Activated CD4-positive, alpha-beta T cell treated with anti-CD3 and anti-CD28 coated beads for 4 hours (primary cell): Measurements from ENCODE around the gene TMEM45A.
"Not testable (repeated sequence)": the region's sequence is repeated elsewhere in the genome, so short reads cannot be mapped to it uniquely, and the experiment has no call there.

Experiments
- DNase-seq, 2 donors: peaks; one replicate each; pipeline ENCODE4 v3.0.0-alpha.2; 2020

The TMEM45A gene

DNA sequence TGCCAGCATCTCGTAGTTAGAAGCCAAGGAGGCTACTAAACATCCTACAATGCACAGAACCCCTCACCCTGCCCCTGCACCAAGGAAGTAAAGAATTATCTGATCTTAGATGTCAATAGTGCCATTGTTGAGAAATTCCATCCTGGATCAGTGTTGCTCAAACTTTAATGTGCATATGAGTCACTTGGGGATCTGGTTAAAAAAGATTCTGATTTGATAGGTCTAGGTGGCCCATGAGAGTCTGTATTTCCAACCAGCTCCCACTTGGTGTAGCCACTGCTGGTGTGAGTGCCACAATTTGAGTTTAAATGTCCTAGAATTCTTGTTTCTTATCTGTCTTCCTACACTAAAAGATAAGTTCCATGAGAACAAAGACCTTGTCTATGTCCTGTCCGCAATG, 43.7 kb downstream of the TMEM45A start:
- DNase-seq, result no peak

DNA sequence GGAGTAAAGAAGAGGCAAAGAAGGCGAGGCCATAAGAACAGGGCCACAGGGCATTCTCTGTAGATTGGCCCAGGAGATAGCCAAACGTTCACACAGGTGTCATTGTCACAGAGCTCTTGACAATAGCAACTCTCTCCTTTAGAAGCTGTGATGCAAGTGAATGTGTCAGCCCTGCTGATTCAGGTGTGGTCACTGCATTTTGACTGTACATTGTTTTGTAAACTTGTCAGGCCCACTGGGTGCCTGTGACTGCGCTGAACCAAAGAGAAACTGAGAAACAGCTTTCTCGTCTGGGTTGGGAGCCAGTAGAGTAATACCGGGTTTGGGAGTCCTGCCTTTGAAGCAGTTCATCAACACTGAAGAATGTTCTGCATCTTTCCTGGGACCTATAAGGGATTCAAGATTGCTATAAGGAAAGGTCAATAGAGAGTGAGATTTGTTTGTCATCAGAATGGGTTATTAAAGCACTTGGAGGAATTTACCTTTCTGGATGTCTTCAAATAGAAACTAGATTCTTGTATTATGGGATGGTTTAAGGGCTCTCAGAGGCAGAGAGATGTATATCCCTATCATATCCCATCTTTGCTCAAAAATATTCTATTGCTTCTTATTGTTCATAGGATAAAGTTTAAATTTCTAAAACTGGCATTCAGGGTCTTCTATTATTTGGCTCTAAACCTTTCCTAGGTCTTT, 45.4 kb downstream of the TMEM45A start:
- DNase-seq, result no peak

DNA sequence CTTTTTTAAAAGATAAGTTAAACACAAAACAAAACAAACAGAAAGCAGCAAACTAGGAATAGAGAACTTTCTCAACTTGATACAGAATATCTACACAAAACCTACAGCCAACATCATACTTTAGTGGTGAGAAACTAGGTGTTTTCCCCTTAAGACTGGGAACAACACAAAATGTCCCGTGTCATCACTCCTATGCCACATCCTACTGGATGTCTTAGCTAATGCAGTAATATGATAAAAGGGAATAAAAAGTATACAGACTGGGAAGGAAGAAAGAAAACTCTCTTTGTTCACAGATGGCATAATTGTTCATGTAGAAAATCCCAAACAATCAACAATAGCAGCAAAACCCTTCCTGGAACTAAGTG, 45.9 kb downstream of the TMEM45A start:
- no peak for DNase-seq

DNA sequence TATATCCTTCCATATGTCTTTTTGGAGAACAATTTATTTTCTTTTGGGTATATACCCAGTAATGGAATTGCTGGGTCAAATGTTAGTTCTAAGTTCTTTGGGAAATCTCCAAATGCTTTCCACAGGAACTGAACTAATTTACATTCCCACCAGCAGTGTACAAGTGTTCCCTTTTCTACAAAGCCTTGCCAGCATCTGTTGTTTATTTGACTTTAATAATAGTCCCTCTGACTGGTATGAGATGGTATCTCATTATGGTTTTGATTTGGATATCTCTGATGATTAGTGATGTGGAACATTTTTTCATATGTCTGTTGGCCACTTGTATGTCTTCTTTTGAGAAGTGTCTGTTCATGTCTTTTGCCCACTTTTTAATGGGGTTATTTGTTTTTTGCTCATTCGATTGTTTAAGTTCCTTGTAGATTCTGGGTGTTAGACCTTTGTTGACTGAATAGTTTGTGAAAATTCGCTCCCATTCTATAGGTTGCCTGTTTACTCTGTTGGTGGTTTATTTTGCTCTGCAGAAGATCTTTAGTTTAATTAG, 48.4 kb downstream of the TMEM45A start:
- DNase-seq, result no peak

DNA sequence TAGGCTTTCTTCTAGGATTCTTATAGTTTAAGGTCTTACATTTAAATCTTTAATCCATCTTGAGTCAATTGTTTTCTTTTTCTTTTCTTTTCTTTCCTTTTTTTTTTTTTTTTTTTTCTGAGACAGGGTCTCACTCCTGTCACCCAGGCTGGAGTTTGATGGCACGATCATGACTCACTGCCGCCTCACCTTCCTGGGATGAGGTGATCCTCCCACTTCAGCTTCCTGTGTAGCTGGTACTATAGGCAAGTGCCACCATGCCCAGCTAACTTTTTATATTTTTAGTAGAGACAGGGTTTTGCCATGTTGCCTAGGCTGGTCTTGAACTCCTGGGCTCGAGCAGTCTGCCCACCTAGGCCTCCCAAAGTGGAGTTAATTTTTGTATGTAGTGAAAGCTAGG, 49.0 kb downstream of the TMEM45A start:
- DNase-seq, result not testable (repeated sequence)

DNA sequence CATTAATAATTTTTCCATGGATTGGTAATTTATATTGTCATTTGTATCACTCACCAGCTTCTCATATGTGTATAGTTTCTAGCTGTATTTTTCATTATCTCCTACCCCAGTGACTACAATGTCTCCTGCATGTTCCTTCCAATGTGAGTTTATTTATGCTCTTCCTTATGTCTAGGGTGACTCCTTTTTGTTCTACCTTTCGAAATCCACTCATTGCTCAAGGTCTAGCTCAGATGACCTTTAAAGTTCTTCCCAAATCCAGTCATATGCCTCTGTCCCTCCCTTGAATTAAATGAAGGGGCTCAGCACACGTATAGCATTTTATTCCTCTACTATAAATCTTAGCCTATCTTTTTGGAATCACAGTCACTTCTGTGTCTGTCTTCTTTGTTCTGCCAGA, 53.0 kb downstream of the TMEM45A start:
- no peak for DNase-seq

DNA sequence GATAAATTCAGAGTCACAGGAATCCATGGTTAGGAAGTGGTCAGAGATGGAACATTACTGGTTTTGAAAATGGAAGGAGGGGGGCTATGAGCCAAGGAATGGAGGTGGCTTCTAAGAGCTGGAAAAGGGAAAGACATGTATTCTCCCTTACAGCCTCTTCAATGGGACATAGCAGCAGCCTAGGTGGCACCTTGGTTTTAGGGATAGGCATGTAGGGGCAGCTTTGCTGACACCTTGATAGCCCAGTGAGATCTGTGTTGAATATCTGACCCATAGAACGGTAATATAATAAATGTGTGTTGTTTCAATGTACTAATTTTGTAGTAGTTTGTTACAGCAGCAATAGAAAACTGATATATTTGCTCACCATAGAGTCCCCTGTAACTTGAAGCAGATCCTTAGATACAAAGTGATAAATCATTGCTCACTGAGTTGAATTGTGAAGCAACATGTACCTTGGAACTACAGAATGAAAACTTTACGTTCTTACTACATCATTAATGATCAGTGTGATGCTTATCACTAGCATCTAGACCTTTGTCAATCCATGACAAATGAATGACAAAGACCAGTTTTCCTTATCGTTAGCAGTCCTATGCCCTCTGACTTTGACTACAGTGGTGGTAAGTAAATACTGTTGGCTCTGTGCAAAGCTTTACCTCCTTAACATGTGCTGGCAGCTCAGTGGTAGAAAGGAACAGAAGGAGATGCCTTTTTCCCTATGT, 53.8 kb downstream of the TMEM45A start:
- no peak for DNase-seq

DNA sequence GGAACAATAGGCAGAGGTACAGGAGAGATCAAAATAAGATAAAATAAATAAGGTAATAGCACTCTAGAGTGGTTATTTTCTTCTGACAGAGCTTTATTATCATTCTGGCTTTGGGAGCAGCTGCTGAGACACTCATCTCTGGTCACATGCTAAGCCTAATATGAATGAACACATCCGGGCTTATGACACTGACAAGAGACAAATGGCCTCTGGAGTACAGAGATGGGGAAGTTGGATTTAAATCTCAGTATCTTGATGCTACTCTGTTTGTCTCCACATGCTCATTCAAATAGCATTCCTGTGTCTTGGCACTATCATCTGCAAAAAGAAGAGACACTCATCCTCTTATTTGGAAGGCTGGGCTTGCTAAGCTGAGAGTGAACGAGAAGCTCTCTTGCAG, 55.6 kb downstream of the TMEM45A start:
- no peak for DNase-seq

DNA sequence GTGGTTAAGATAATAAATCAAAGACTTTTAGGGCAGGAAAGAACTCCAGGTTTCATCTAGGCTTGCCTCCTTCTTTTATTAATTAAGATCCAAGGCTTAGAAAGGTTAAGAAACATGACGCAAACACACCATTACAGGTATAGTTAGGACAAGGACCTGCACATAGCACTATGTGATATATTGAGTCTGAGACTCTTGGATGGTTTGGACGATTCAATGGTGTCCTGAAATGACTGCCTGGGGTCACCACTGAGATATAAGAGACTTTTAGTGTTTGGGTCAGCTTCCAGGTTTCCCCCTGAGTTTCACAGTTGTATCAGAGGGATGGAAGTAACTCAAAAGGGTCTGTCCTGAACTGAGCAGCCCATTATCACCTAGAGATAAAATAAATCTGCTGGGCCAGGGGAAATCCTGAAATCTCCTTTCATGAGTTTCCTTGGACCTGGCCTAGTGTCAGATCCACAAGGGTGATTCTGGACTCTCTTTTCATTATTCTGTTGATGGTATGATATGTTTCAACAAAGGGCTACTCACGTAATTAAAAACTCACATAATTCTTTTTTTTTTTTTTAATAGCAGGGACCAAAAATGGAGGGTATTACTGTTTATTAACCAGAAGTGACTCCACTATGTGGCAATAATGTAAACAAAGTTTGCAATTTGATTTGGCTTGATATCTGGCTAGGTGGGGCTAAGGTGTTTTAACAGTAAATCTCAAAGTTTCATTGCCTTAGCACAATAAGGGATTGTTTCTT, 61.4 kb downstream of the TMEM45A start:
- no peak for DNase-seq

DNA sequence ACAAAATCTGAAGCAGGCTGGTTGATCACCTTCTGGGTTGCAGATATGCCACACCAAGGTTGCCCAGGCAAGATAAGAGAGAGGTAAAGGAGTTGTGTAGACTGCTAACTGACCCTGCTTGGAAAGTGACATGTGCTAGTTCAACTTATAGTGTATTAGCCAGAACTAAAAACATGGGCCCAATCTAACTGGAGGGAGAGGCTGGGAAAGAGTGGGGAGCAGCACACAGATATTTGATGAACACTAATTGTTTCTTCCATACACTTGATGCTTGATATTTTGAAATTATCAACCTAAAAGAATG, 61.9 kb downstream of the TMEM45A start:
- no peak for DNase-seq

DNA sequence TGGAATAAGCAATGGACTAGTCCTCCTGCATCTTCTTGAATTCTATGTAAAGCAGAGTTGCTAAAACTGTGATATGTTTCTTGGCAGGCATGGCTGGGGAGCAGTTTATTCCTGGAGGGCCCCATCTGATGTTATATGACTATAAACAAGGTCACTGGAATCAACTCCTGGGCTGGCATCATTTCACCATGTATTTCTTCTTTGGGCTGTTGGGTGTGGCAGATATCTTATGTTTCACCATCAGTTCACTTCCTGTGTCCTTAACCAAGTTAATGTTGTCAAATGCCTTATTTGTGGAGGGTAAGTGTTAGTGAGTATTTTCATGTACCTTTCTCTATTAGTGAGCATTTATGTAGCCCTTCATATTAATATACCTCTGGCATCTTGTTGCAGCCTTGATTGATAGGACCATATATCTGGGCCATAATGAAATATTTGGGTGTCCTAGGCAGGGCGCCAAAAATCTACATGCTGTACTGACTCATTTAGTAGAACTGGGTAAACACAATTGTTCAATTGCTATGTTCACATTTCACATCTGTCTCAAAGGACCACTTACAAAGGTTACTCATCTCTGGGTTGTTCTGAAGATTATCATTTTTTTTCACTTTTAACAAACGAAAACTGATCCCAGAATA, 64.4 kb downstream of the TMEM45A start:
- DNase-seq, result no peak

DNA sequence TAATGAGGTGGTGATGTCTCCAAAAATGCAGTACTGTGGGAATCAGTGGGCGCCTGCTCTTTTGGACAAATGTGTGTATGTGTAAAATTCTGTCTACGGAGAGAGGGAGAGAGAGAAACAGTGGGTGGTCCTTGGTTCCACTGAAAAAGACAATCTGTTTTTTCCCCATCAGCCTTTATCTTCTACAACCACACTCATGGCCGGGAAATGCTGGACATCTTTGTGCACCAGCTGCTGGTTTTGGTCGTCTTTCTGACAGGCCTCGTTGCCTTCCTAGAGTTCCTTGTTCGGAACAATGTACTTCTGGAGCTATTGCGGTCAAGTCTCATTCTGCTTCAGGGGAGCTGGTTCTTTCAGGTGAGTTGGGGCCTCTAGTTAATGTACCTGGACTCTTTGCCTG, 65.8 kb downstream of the TMEM45A start:
- DNase-seq, result no peak

DNA sequence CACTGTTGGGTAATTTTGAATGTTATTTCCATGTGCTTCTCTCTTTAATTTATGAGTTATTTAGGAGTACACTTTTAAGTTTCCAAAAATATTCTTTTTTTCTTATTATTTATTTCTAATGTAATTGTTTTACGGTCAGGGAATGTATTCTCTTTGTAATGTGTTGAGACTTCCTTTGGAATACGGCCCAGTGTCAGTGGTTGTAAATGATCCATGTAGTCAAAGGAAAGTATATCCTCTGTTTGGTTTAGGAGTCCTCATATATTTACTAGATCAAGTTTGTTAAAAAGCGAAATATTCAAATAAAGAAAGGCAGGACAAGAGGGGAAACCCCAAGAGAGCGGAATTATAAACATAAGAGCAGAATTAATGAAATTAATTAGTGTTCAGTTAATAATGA, 68.0 kb downstream of the TMEM45A start:
- no peak for DNase-seq

DNA sequence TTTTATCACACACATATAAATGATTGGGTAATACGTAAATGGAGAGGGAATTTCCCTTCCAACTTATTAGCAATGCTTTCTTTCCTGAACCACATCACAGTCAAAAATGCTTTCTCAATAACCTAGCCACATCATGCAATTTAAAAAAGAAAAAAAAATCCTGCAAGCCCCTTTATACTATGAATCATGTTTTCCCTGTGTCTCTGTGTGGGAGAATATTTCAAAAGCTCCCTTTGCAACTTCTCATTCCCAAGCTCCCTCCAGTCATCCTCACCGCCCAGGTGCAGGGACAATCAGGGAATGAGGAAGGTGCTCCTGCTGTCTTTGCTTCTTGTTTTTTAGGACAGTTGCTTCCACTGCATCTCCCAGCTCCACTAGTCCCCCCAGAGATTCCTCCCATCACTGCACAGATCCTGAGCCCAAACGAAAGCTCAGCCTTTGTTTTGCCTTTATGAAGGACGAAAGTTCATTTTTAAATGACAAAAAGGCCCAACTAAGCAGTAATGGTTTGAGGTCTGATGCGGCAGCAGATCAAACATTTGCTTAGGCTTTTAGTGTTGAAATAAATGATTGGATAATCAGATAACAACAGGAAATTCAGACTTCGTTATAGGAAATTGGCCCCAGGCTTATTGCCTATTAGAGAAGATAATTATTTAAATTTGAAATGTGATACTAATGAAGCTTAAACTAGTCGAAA, 69.2 kb downstream of the TMEM45A start:
- DNase-seq, result no peak

DNA sequence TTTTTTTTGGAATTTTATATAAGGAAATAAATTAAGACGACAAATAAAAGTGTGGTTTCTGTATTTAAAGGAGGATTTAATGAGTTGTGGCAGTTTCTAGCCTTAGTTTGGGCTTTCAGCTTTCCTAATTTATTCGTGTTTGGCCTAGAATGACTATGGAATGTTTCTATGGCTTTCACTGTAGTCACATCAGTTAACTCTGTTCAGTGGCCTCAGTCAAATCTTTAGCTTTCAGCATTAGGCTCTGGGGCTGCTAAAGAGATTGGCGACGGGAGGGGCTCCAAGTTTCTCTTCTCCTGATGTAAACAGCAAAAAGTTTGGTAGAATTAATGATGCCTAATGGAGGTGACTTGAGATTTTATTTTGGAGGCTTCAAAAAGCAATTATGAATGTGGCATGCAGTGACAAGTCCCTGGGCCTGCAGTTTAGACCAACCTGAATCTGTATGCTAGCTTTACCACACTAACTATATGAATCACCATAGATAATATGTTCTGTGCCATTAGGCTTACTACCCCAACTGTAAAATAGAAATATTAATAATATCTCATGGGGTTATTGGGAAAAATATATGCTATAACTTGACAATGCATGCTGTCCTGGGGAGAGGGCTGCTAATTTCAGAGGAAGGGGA, 69.9 kb downstream of the TMEM45A start:
- no peak for DNase-seq

DNA sequence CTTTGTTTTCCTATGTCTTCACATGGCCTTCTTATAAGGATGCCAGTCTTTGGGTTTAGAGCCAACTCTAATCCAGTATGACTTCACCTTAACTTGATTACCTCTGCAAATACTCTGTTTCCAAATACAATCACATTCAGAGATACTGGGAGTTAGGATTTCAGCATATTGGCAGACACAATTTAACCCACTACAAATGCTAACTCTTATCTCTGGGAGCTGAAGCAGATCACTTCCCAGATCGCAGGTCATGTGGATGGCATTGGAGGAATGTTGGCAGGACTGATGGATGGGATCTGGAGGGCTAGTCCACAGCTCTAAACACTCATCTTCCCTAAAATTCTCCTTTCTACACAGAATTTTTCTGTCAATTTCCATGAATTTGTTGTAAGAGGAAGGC, 70.8 kb downstream of the TMEM45A start:
- DNase-seq, result no peak

DNA sequence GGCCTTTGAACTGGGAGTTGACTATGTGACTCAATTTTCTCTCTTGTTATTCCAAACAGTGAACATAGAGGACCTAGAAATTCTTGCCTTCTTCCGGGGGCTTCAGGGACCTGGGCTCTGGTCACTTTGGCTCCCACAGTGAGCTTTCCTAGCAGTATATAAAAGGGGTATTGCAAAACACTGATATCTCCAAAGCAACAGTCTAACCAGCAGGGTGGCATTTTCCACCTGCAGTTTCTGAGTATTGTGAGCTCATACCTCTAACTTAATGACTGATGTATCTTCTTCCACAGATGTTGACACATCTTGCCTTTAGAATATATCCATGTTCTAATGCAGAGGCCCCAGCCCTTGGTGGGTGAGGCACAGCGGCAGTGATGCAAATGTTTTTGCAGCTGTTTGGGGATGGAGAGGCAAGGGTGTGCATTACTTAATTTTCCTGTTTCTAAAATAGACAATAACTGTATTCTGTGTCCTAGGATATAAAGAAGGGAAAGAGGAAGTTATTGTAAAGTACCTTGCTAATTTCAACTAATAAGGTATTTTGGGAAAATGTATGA, 71.3 kb downstream of the TMEM45A start:
- no peak for DNase-seq

DNA sequence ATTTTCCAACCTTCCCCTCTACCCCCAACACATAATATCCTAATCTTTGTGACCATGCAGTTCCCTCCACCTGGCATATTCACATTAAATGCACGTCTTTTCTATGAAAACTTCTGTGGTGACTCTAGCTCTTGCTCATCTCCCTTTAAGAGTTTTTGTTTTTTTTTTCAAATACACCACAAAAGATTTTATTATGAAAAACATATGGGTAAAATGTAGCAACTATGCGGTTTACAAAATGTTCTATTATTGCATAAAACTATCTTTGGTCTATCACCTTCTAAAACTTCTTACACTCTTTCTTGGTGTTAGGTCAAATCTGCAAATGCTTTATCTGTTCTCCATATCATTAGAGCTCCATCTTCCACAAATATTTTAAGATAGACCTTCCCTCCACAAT, 78.4 kb downstream of the TMEM45A start:
- DNase-seq, result no peak

DNA sequence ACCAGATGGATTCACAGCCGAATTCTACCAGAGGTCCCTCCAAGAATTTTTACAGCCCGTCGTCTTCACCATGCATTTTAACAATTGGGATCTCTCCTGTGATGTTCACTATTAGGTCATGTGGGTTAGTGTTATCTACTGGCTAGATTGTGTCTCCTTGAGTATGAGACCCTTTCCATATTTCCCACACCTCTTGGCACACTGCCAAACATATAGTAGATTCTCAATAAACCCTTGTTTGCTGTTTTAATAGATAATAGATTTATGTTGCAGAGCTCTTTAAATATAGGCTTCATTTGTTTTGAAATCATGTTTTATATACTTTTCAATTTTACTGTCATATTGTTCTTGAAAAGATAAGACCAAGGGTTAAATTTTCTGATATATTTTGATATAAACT, 82.1 kb downstream of the TMEM45A start:
- no peak for DNase-seq

DNA sequence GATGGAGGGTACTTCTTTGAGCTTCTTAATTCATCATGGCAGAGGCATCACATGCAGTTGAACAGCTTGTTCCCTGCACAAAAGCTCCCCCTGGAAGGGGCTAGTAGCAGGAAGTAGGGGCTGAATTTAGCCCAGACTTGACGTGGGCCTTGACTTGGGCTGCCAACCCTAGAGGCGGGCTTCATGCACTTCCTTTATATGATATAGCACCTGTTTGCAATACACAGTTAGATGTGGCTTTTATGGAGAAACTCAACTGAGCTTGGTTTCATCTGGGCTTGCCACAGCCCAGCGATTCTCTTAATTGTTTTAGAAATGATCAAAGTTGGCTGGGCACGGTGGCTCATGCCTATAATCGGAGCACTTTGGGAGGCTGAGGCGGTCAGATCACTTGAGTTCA, 83.3 kb downstream of the TMEM45A start:
- DNase-seq, result no peak

DNA sequence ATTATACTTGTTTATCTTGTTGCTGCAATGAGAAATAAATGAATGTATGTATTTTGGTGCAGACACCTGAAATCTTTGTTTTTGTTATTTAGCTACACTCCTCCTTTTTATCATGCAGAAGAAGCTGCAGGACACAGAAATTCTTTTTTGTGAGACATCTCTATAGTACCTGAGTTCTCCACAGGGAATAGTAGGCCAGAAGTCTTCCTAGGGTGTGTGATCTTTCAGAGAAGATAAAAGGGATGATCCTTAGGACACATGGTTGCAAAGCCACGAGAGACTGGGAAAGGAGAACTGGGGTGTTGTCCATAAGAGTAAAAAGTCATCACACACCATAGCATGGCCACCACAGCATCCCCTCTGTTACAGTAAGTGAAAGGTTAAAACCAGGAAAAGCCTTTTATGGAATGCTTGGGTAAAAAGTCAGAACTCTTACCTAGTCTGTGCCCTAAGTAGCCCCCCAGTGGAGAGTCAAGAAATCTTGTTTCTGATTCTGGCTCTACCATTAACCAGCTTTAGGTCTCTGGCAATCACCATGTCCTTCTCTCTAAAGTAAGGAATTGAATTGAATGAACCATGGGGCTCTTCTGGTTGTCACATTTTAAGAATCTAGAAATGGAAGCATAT, 85.1 kb downstream of the TMEM45A start:
- DNase-seq, result no peak

DNA sequence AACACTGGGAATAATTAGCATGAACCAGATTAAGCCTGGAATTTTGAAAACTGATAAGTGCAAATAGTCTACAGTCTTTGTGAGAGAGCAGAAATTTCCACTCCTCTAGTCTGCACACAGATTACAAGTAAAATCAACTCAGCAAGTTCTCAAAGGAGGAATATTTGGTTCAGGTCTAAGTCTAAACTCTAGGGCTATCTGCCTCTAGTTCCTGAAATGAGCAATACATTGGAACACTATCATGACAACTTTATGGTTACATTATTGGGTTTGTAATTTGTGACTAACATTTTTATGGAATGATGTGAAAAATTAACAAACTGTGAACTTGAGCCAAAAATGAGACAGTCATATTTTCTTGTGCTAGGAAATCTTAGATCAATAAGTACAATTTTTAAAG, 86.2 kb downstream of the TMEM45A start:
- DNase-seq, result no peak
